Ishikawa (cell line): ENCODE data around the gene RIN3.

Experiments used
- CEBPB ChIP-seq: IDR thresholded peaks from 2 replicates; pipeline ENCODE4 v1.6.1; 2012
- CREB1 ChIP-seq: IDR thresholded peaks from 2 replicates; pipeline ENCODE4 v1.6.1; 2012; ENCODE audit warnings: low read depth
- EGR1 ChIP-seq: IDR thresholded peaks from 2 replicates; pipeline ENCODE4 v1.6.1; 2012
- EP300 ChIP-seq: IDR thresholded peaks from 2 replicates; pipeline ENCODE4 v1.6.1; 2012; ENCODE audit warnings: borderline replicate concordance
- FOXM1 ChIP-seq: IDR thresholded peaks from 2 replicates; pipeline ENCODE4 v1.6.1; 2012; ENCODE audit warnings: low read depth, borderline replicate concordance
- MAX ChIP-seq: IDR thresholded peaks from 2 replicates; pipeline ENCODE4 v1.6.1; 2012
- NFIC ChIP-seq: IDR thresholded peaks from 2 replicates; pipeline ENCODE4 v1.6.1; 2012
- RAD21 ChIP-seq: IDR thresholded peaks from 2 replicates; pipeline ENCODE4 v1.6.1; 2012; ENCODE audit warnings: low read depth
- REST ChIP-seq: IDR thresholded peaks from 2 replicates; pipeline ENCODE4 v1.6.1; 2012; ENCODE audit warnings: low read depth, mild to moderate bottlenecking
- TAF1 ChIP-seq: IDR thresholded peaks from 2 replicates; pipeline ENCODE4 v1.6.1; 2012; ENCODE audit warnings: low read depth, mild to moderate bottlenecking
- TCF12 ChIP-seq: IDR thresholded peaks from 2 replicates; pipeline ENCODE4 v1.6.1; 2012; ENCODE audit warnings: low read depth
- TEAD4 ChIP-seq: IDR thresholded peaks from 2 replicates; pipeline ENCODE4 v1.6.1; 2012
- USF1 ChIP-seq: IDR thresholded peaks from 2 replicates; pipeline ENCODE4 v1.6.1; 2012
- YY1 ChIP-seq: IDR thresholded peaks from 2 replicates; pipeline ENCODE4 v1.6.1; 2012; ENCODE audit warnings: low read depth
- ZBTB7A ChIP-seq: IDR thresholded peaks from 2 replicates; pipeline ENCODE4 v1.6.1; 2012; ENCODE audit warnings: low read depth

The RIN3 gene

GRCh38 chr14:92521058-92521415, 7.5 kb downstream of the RIN3 start:
- no peak for TF ChIP-seq EGR1
- no peak for TF ChIP-seq RAD21
- no peak for TF ChIP-seq ZBTB7A
- no peak for TF ChIP-seq TEAD4
- no peak for TF ChIP-seq TAF1
- TF ChIP-seq TCF12: no peak
- TF ChIP-seq FOXM1: no peak

GRCh38 chr14:92523752-92524151, 10.2 kb downstream of the RIN3 start:
- TF ChIP-seq MAX: no peak
- no peak for TF ChIP-seq ZBTB7A
- TF ChIP-seq TEAD4: no peak
- no peak for TF ChIP-seq USF1
- TF ChIP-seq FOXM1: no peak
- no peak for TF ChIP-seq YY1
- TF ChIP-seq RAD21: no peak
- TF ChIP-seq TCF12: no peak
- no peak for TF ChIP-seq CREB1

- no peak for TF ChIP-seq USF1
- no peak for TF ChIP-seq ZBTB7A
- no peak for TF ChIP-seq MAX
- TF ChIP-seq REST: no peak
- TF ChIP-seq CREB1: no peak
- no peak for TF ChIP-seq TEAD4
- no peak for TF ChIP-seq FOXM1
Measured at GRCh38 chr14:92524602-92525185, 11.1 kb downstream of the RIN3 start.

- no peak for TF ChIP-seq CEBPB
- no peak for TF ChIP-seq FOXM1
- TF ChIP-seq ZBTB7A: no peak
- no peak for TF ChIP-seq YY1
- no peak for TF ChIP-seq EP300
- no peak for TF ChIP-seq RAD21
- TF ChIP-seq CREB1: no peak
- TF ChIP-seq EGR1: no peak
- no peak for TF ChIP-seq TEAD4
Measured at GRCh38 chr14:92525322-92526095, 11.9 kb downstream of the RIN3 start.

GRCh38 chr14:92527721-92528120, 14.1 kb downstream of the RIN3 start:
- TF ChIP-seq USF1 (no peak), EP300 (no peak), TCF12 (no peak), EGR1 (no peak), ZBTB7A (no peak), MAX (no peak), RAD21 (no peak)

- TF ChIP-seq TCF12: no peak
- TF ChIP-seq CREB1: no peak
- TF ChIP-seq TEAD4: no peak
Measured at GRCh38 chr14:92528486-92529100, 15.0 kb downstream of the RIN3 start.

GRCh38 chr14:92529903-92530302, 16.3 kb downstream of the RIN3 start:
- TF ChIP-seq CREB1: no peak
- no peak for TF ChIP-seq REST
- TF ChIP-seq USF1: no peak
- TF ChIP-seq EP300: no peak
- TF ChIP-seq ZBTB7A: no peak
- no peak for TF ChIP-seq TAF1
- TF ChIP-seq MAX: no peak
- TF ChIP-seq RAD21: no peak
- TF ChIP-seq FOXM1: no peak
- no peak for TF ChIP-seq YY1
- TF ChIP-seq NFIC: no peak
- TF ChIP-seq EGR1: no peak
- TF ChIP-seq TEAD4: no peak
- no peak for TF ChIP-seq TCF12
- TF ChIP-seq CEBPB: no peak
